Ascending aorta (tissue), 2 donors: Measurements from ENCODE around the gene SEPTIN12. TPM values are rescaled to one million over a fixed set of nuclear protein-coding genes. Genes with fewer than 3 reads are reported as not detected.

ENCODE experiments used
- DNase-seq, 2 donors: peaks; one replicate each; pipeline ENCODE4 v3.0.0-alpha.2; 2019; ENCODE audit warnings: low spot score in 2 of 2
- H3K27ac ChIP-seq, 2 donors: fragments of 200-600 bp; sonication (generic); one replicate each; pipeline ENCODE4 v1.5.1; 2016 to 2017; ENCODE audit warnings: mild to moderate bottlenecking in 1 of 2
- H3K27me3 ChIP-seq: fragments of 200-600 bp; sonication (generic); one replicate; pipeline ENCODE4 v1.5.1; 2017
- H3K36me3 ChIP-seq, 2 donors: fragments of 200-600 bp; sonication (generic); one replicate each; pipeline ENCODE4 v1.5.1; 2016
- H3K4me1 ChIP-seq, 2 donors: fragments of 200-600 bp; sonication (generic); one replicate each; pipeline ENCODE4 v1.5.1; 2016 to 2017; ENCODE audit warnings: mild to moderate bottlenecking in 1 of 2
- H3K4me3 ChIP-seq, 2 donors: fragments of 200-600 bp; sonication (generic); one replicate each; pipeline ENCODE4 v1.5.1; 2016 to 2017; ENCODE audit warnings: mild to moderate bottlenecking in 1 of 2
- H3K9me3 ChIP-seq, 2 donors: fragments of 200-600 bp; sonication (generic); one replicate each; pipeline ENCODE4 v1.5.1; 2016
- intact Hi-C: fragments of 100-400 bp; cut with DNase I; formaldehyde crosslinking; loops from one replicate; pipeline ENCODE4 v1.15.1; 2023
- total RNA-seq: library from RNA; depleted of rRNA; stranded (reverse); fragments of >200 nt; gene quantifications from one replicate; pipeline ENCODE4 v1.1.0, GENCODE V29; 2016
- TF ChIP-seq, protein P1 (sequence below), 3 experiments: fragments of 200-600 bp in 2 of 3; fragments of 450-650 bp in 1 of 3; sonication (generic) in 2 of 3; IDR thresholded peaks; one replicate each; pipeline ENCODE4 v1.5.1; 2016 to 2019; ENCODE audit warnings: antibody characterized with exemption in 3 of 3, mild to moderate bottlenecking in 1 of 3, moderate library complexity in 1 of 3

The SEPTIN12 gene
- total RNA-seq, 1 donor from 2014 or later: not detected

DNA sequence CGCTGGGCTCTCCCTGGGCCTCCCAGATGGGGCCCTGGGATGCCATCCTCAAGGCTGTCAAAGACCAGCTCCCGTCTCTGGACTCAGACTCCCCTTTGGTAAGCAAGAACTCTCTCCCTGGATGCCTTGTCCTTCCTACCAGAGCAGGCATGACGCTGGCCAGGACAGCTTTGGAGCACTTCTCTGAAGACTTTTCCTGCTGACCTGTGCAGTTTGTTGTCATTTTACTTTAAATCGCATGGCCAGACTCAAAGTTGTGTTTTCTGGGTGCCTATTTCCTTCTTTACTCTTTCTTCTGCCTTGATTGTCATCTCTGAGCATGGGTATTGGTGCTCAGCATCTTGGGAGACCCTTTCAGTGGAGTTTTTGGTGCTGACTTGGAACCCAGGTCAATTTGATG is 51.6 kb downstream of the SEPTIN12 start:
- H3K4me1 ChIP-seq: peaks cover 0 to 8% of the 10 kb centered on the region in 2 donors
- TF ChIP-seq, protein P1, sequence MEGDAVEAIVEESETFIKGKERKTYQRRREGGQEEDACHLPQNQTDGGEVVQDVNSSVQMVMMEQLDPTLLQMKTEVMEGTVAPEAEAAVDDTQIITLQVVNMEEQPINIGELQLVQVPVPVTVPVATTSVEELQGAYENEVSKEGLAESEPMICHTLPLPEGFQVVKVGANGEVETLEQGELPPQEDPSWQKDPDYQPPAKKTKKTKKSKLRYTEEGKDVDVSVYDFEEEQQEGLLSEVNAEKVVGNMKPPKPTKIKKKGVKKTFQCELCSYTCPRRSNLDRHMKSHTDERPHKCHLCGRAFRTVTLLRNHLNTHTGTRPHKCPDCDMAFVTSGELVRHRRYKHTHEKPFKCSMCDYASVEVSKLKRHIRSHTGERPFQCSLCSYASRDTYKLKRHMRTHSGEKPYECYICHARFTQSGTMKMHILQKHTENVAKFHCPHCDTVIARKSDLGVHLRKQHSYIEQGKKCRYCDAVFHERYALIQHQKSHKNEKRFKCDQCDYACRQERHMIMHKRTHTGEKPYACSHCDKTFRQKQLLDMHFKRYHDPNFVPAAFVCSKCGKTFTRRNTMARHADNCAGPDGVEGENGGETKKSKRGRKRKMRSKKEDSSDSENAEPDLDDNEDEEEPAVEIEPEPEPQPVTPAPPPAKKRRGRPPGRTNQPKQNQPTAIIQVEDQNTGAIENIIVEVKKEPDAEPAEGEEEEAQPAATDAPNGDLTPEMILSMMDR (IDR thresholded peaks at IDR 0.05): no peak
- no peak overlapping the region for H3K27ac ChIP-seq
- DNase-seq: no peak
- H3K36me3 ChIP-seq: no peaks in the 10 kb centered on the region
- intact Hi-C loops: no loop called here
- H3K4me3 ChIP-seq: no peak overlapping the region
- H3K27me3 ChIP-seq: no peaks in the 10 kb centered on the region
- H3K9me3 ChIP-seq: no peaks in the 10 kb centered on the region

DNA sequence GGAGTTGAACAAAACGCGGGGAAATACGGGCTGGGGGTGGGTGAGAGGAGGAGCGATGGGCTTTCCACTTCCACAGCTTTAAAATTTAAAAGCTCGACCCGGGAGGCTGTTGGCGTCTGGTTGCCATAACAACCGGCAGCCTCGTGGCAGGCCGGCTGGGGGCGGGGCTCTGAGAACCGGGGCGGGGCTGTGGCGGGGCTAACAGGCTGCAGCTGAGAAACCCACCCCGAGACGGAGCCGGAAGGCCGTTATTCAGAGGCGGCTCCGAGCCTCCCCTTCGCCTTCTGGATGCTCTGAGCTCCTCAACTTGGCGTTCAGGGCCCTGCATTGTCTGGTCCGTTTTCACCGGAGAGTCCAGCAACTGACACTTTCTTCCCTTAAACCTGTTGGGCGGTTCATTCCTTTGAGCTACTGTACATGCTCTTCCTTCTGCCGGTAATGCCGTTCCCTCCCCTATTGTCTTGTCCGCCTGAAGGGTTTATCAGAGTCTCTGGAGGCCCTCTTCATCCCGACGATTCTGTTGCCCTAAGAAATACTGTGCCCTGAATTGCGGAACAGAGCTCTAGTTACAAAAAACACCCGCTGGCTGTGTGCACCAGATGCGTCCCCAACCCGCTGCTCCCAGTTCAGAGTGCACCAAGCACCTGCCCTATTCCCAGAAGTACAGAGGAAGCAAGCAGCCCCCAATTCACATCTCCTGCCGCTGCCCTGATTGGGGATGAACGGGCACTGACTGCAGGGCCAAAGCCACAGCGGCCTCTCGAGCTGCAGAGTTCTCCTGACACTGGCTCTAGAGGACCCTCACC is 53.2 kb downstream of the SEPTIN12 start:
- TF ChIP-seq, protein P1 (IDR thresholded peaks at IDR 0.05): no peak
- peak overlapping the region; percentile 78 to 92 for H3K4me3 ChIP-seq
- no peaks in the 10 kb centered on the region for H3K27me3 ChIP-seq
- peak overlapping the region; percentile 78 to 79 for H3K27ac ChIP-seq
- intact Hi-C loops: loop anchor here (1.0 to 2.0 kb wide), 4 partner anchors 33 to 223 kb away; partner anchors contain the start of genes NUDT16L1, ROGDI and SEC14L5
- no peaks in the 10 kb centered on the region for H3K9me3 ChIP-seq
- H3K4me1 ChIP-seq: peaks cover 0 to 8% of the 10 kb centered on the region in 2 donors
- DNase-seq: peak; percentile 47 to 94
- H3K36me3 ChIP-seq: peaks cover under 1 to 7% of the 10 kb centered on the region in 2 donors

DNA sequence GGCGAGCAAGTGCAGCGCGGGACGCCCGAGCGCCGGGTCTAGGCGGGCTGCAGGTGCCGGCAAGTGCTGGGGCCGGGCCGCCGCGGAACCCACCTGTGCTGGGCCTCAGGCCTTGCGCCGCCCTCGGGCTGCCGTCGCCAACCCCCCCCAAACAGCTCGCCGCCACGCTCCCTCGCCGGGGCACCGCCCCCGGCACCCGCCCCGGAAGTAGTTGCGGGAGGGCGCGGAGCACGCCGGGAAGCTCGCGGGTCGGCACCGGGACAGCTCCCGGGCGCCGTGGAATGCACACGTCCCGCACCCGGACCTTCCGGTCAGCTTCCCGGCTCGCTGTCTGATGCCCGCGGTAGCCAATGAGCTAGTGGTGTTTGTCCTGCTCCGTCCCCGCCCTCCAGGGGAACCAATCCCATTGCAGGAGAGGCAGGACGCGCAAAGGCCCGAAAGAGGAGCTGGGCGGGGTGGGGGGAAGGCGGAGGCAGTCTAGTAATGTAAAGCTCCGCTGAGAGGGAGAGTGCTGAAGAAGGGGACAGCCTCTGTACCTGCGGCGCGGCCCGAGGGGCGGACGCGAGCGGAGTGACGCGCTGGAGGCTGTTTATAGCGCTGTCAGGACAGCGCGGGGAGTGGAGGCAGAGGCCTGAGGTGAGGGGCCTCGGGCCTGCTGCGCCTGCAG is 53.9 kb downstream of the SEPTIN12 start, which contains the start of the genes ANKS3 and DNAAF8:
TSS of gene ANKS3 (minus strand) at position 209 of the 667 bp plus-strand sequence. CDS start 4,122 bp downstream, outside the sequence.
TSS of gene DNAAF8 (plus strand) at position 475 of the 667 bp plus-strand sequence. CDS start 1,978 bp downstream, outside the sequence.
- intact Hi-C loops: loop anchor here (1.0 to 2.0 kb wide), 4 partner anchors 34 to 224 kb away; partner anchors contain the start of genes NUDT16L1, ROGDI and SEC14L5

GRCh38 chr16:4733747-4734062 is 54.4 kb downstream of the SEPTIN12 start:
- Histone ChIP-seq H3K36me3 (peaks cover 13 to 20% of the 10 kb centered on the region in 2 donors), H3K27me3 (no peaks in the 10 kb centered on the region), H3K9me3 (no peaks in the 10 kb centered on the region), H3K4me3 (peak overlapping the region; percentile 78 to 92), H3K27ac (peak overlapping the region; percentile 78 to 79), H3K4me1 (peaks cover 0 to 8% of the 10 kb centered on the region in 2 donors)
- DNase-seq: no peak
- TF ChIP-seq, protein P1 (IDR thresholded peaks at IDR 0.05): no peak
- intact Hi-C loops: loop anchor here (1.0 to 2.0 kb wide), 4 partner anchors 35 to 225 kb away; partner anchors contain the start of genes NUDT16L1, ROGDI and SEC14L5

More for the DNA sequence above, 53.9 kb downstream of the SEPTIN12 start, which contains the start of the genes ANKS3 and DNAAF8:
- Histone ChIP-seq H3K4me3 (peak within 1 kb of the TSS; percentile 78 to 92), H3K4me1 (peaks cover 0 to 8% of the 10 kb centered on the region in 2 donors), H3K36me3 (peaks cover 8 to 15% of the 10 kb centered on the region in 2 donors), H3K27me3 (no peaks in the 10 kb centered on the region), H3K9me3 (no peaks in the 10 kb centered on the region), H3K27ac (peak within 1 kb of the TSS; percentile 78 to 79)
- peak; percentile 91 to 99 for DNase-seq
- TF ChIP-seq, protein P1 (IDR thresholded peaks at IDR 0.05): no peak

DNA sequence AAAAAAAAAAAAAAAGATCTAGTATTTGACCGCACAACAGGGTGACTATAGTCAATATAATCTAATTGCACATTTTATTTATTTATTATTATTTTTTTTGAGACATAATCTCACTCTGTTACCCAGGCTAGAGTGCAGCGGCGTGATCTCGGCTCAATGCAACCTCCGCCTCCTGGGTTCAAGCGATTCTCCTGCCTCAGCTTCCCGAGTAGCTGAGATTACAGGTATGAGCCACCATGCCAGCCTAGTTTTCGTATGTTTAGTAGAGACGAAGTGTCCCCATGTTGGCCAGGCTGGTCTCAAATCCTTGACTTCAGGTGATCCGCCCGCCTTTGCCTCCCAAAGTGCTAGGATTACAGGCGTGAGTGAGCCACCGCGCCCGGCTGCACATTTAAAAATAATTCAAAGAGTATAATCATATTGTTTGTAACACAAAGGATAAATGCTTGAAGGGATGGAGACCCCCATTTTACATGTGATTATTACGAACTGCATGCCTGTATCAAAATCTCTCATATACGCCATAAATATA is 54.9 kb downstream of the SEPTIN12 start:
- Histone ChIP-seq H3K27ac (peak overlapping the region; percentile 78 to 79), H3K27me3 (no peaks in the 10 kb centered on the region), H3K9me3 (no peaks in the 10 kb centered on the region), H3K4me1 (peaks cover 0 to 8% of the 10 kb centered on the region in 2 donors), H3K36me3 (peaks cover 17 to 23% of the 10 kb centered on the region in 2 donors), H3K4me3 (peak overlapping the region; percentile 78 to 92)
- intact Hi-C loops: no loop called here
- TF ChIP-seq, protein P1 (IDR thresholded peaks at IDR 0.05): no peak
- no peak for DNase-seq
